ENCODE measurements around the gene RRP12. TPM values are rescaled to one million over a fixed set of nuclear protein-coding genes. Genes with fewer than 3 reads are reported as not detected.

The RRP12 gene
- total RNA-seq, 1 donor from 2014 or later = 15.1 TPM

GRCh38 chr10:97373456-97373855 lies 27.7 kb downstream of the RRP12 start:
- H3K9ac ChIP-seq (ENCODE audit: low read depth in 1 of 3, low read length in 3 of 3) = no peak overlapping the region
- H3K9me3 ChIP-seq (ENCODE audit: control insufficient read depth in 3 of 3, low read length in 3 of 3) = no peaks in the 10 kb centered on the region
- H3K27ac ChIP-seq (ENCODE audit: low read depth, low read length) = no peak overlapping the region
- no peaks in the 10 kb centered on the region for H3K27me3 ChIP-seq (ENCODE audit: control insufficient read depth in 3 of 3, insufficient read depth in 3 of 3, low read length in 3 of 3)
- H3K4me3 ChIP-seq (ENCODE audit: low read length in 3 of 3) = no peak overlapping the region
- peaks cover 53 to 72% (median 67%) of the 10 kb centered on the region in 3 donors for H3K36me3 ChIP-seq (ENCODE audit: control insufficient read depth in 3 of 3, insufficient read depth in 3 of 3, low read length in 3 of 3)
- H3K4me1 ChIP-seq (ENCODE audit: control insufficient read depth in 3 of 3, insufficient read depth in 3 of 3, low read length in 3 of 3) = no peaks in the 10 kb centered on the region

- no peak overlapping the region for H3K27ac ChIP-seq (ENCODE audit: low read depth, low read length)
- H3K9me3 ChIP-seq (ENCODE audit: control insufficient read depth in 3 of 3, low read length in 3 of 3) = no peaks in the 10 kb centered on the region
- peaks cover 47 to 65% (median 61%) of the 10 kb centered on the region in 3 donors for H3K36me3 ChIP-seq (ENCODE audit: control insufficient read depth in 3 of 3, insufficient read depth in 3 of 3, low read length in 3 of 3)
- H3K4me3 ChIP-seq (ENCODE audit: low read length in 3 of 3) = no peak overlapping the region
- peaks cover 0 to 3% (median 3%) of the 10 kb centered on the region in 3 donors for H3K4me1 ChIP-seq (ENCODE audit: control insufficient read depth in 3 of 3, insufficient read depth in 3 of 3, low read length in 3 of 3)
- H3K9ac ChIP-seq (ENCODE audit: low read depth in 1 of 3, low read length in 3 of 3) = no peak overlapping the region
- no peaks in the 10 kb centered on the region for H3K27me3 ChIP-seq (ENCODE audit: control insufficient read depth in 3 of 3, insufficient read depth in 3 of 3, low read length in 3 of 3)
Measured at GRCh38 chr10:97372233-97372875, 28.8 kb downstream of the RRP12 start.

DNA sequence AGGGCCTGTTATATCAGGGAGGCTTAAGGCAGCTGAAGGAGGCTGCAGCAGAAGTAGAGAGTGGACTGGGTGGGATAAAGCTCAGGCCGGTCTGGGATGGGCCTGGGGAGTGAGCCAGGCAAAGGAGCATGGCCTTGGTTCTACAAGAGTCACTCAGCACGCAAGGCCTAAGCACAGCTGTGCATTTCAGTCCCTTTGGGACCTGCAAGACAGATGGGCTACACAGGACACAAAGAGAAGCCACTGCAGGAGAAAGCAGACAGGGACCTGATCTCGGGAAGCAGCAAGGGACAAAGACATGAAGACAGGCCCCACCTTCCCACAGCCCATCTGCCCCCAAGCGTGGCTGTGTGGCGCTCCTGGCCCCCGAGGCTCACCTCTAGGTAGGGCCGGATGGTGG lies 29.4 kb downstream of the RRP12 start:
- no peak overlapping the region for H3K9ac ChIP-seq (ENCODE audit: low read depth in 1 of 3, low read length in 3 of 3)
- peaks cover 6 to 10% (median 8%) of the 10 kb centered on the region in 3 donors for H3K4me1 ChIP-seq (ENCODE audit: control insufficient read depth in 3 of 3, insufficient read depth in 3 of 3, low read length in 3 of 3)
- no peaks in the 10 kb centered on the region for H3K27me3 ChIP-seq (ENCODE audit: control insufficient read depth in 3 of 3, insufficient read depth in 3 of 3, low read length in 3 of 3)
- no peak overlapping the region for H3K4me3 ChIP-seq (ENCODE audit: low read length in 3 of 3)
- H3K27ac ChIP-seq (ENCODE audit: low read depth, low read length) = no peak overlapping the region
- H3K36me3 ChIP-seq (ENCODE audit: control insufficient read depth in 3 of 3, insufficient read depth in 3 of 3, low read length in 3 of 3) = peaks cover 53 to 70% (median 59%) of the 10 kb centered on the region in 3 donors
- H3K9me3 ChIP-seq (ENCODE audit: control insufficient read depth in 3 of 3, low read length in 3 of 3) = no peaks in the 10 kb centered on the region

- no peaks in the 10 kb centered on the region for H3K9me3 ChIP-seq (ENCODE audit: control insufficient read depth in 3 of 3, low read length in 3 of 3)
- peak overlapping the region in 1 of 3 donors; percentile 47 for H3K9ac ChIP-seq (ENCODE audit: low read depth in 1 of 3, low read length in 3 of 3)
- peak overlapping the region; percentile 51 for H3K27ac ChIP-seq (ENCODE audit: low read depth, low read length)
- no peak overlapping the region for H3K4me3 ChIP-seq (ENCODE audit: low read length in 3 of 3)
- peaks cover 51 to 76% (median 58%) of the 10 kb centered on the region in 3 donors for H3K36me3 ChIP-seq (ENCODE audit: control insufficient read depth in 3 of 3, insufficient read depth in 3 of 3, low read length in 3 of 3)
- H3K4me1 ChIP-seq (ENCODE audit: control insufficient read depth in 3 of 3, insufficient read depth in 3 of 3, low read length in 3 of 3) = peaks cover 13 to 34% (median 15%) of the 10 kb centered on the region in 3 donors
- H3K27me3 ChIP-seq (ENCODE audit: control insufficient read depth in 3 of 3, insufficient read depth in 3 of 3, low read length in 3 of 3) = no peaks in the 10 kb centered on the region
Measured at GRCh38 chr10:97367126-97367649, 34.0 kb downstream of the RRP12 start.

- H3K9me3 ChIP-seq (ENCODE audit: control insufficient read depth in 3 of 3, low read length in 3 of 3) = no peaks in the 10 kb centered on the region
- H3K4me3 ChIP-seq (ENCODE audit: low read length in 3 of 3) = no peak overlapping the region
- peak overlapping the region; percentile 51 for H3K27ac ChIP-seq (ENCODE audit: low read depth, low read length)
- H3K4me1 ChIP-seq (ENCODE audit: control insufficient read depth in 3 of 3, insufficient read depth in 3 of 3, low read length in 3 of 3) = peaks cover 13 to 34% (median 16%) of the 10 kb centered on the region in 3 donors
- no peaks in the 10 kb centered on the region for H3K27me3 ChIP-seq (ENCODE audit: control insufficient read depth in 3 of 3, insufficient read depth in 3 of 3, low read length in 3 of 3)
- peak overlapping the region in 1 of 3 donors; percentile 47 for H3K9ac ChIP-seq (ENCODE audit: low read depth in 1 of 3, low read length in 3 of 3)
- H3K36me3 ChIP-seq (ENCODE audit: control insufficient read depth in 3 of 3, insufficient read depth in 3 of 3, low read length in 3 of 3) = peaks cover 45 to 70% (median 52%) of the 10 kb centered on the region in 3 donors
Measured at GRCh38 chr10:97366572-97366971, 34.6 kb downstream of the RRP12 start.

- no peak overlapping the region for H3K9ac ChIP-seq (ENCODE audit: low read depth in 1 of 3, low read length in 3 of 3)
- H3K4me3 ChIP-seq (ENCODE audit: low read length in 3 of 3) = no peak overlapping the region
- H3K4me1 ChIP-seq (ENCODE audit: control insufficient read depth in 3 of 3, insufficient read depth in 3 of 3, low read length in 3 of 3) = peaks cover 13 to 34% (median 19%) of the 10 kb centered on the region in 3 donors
- peaks cover 38 to 70% (median 47%) of the 10 kb centered on the region in 3 donors for H3K36me3 ChIP-seq (ENCODE audit: control insufficient read depth in 3 of 3, insufficient read depth in 3 of 3, low read length in 3 of 3)
- H3K27ac ChIP-seq (ENCODE audit: low read depth, low read length) = peak overlapping the region; percentile 51
- H3K9me3 ChIP-seq (ENCODE audit: control insufficient read depth in 3 of 3, low read length in 3 of 3) = no peaks in the 10 kb centered on the region
- no peaks in the 10 kb centered on the region for H3K27me3 ChIP-seq (ENCODE audit: control insufficient read depth in 3 of 3, insufficient read depth in 3 of 3, low read length in 3 of 3)
Measured at GRCh38 chr10:97365761-97366351, 35.3 kb downstream of the RRP12 start.

DNA sequence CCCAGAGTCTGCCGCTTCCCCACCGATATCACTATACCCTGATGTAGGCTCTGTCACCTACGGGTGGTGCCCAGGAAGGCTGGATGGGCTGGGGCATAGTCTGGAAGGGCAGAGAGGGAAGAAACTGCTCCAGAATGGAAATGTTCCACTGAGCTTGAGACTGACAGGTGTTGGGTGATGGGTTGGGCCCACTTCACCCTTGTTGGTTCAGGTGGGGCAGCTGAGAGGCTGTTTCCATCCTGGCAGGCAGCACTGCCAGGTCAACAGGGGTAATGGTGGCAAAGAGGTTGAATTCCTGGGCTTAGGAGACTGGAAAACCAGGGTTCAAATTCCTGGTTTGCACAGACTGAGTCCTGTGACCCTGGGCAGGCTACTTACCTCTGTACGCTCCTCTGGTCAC lies 38.1 kb downstream of the RRP12 start:
- H3K9ac ChIP-seq (ENCODE audit: low read depth in 1 of 3, low read length in 3 of 3) = no peak overlapping the region
- H3K4me3 ChIP-seq (ENCODE audit: low read length in 3 of 3) = no peak overlapping the region
- peaks cover 13 to 34% (median 19%) of the 10 kb centered on the region in 3 donors for H3K4me1 ChIP-seq (ENCODE audit: control insufficient read depth in 3 of 3, insufficient read depth in 3 of 3, low read length in 3 of 3)
- H3K27ac ChIP-seq (ENCODE audit: low read depth, low read length) = peak overlapping the region; percentile 1
- H3K9me3 ChIP-seq (ENCODE audit: control insufficient read depth in 3 of 3, low read length in 3 of 3) = no peaks in the 10 kb centered on the region
- H3K36me3 ChIP-seq (ENCODE audit: control insufficient read depth in 3 of 3, insufficient read depth in 3 of 3, low read length in 3 of 3) = peaks cover 34 to 70% (median 50%) of the 10 kb centered on the region in 3 donors
- H3K27me3 ChIP-seq (ENCODE audit: control insufficient read depth in 3 of 3, insufficient read depth in 3 of 3, low read length in 3 of 3) = no peaks in the 10 kb centered on the region

GRCh38 chr10:97362310-97363033 lies 38.7 kb downstream of the RRP12 start:
- Histone ChIP-seq H3K27me3 (ENCODE audit: control insufficient read depth in 3 of 3, insufficient read depth in 3 of 3, low read length in 3 of 3) (no peaks in the 10 kb centered on the region), H3K4me3 (ENCODE audit: low read length in 3 of 3) (no peak overlapping the region), H3K4me1 (ENCODE audit: control insufficient read depth in 3 of 3, insufficient read depth in 3 of 3, low read length in 3 of 3) (peaks cover 11 to 32% (median 19%) of the 10 kb centered on the region in 3 donors), H3K9ac (ENCODE audit: low read depth in 1 of 3, low read length in 3 of 3) (no peak overlapping the region), H3K27ac (ENCODE audit: low read depth, low read length) (peak overlapping the region; percentile 1), H3K36me3 (ENCODE audit: control insufficient read depth in 3 of 3, insufficient read depth in 3 of 3, low read length in 3 of 3) (peaks cover 34 to 70% (median 51%) of the 10 kb centered on the region in 3 donors), H3K9me3 (ENCODE audit: control insufficient read depth in 3 of 3, low read length in 3 of 3) (no peaks in the 10 kb centered on the region)

DNA sequence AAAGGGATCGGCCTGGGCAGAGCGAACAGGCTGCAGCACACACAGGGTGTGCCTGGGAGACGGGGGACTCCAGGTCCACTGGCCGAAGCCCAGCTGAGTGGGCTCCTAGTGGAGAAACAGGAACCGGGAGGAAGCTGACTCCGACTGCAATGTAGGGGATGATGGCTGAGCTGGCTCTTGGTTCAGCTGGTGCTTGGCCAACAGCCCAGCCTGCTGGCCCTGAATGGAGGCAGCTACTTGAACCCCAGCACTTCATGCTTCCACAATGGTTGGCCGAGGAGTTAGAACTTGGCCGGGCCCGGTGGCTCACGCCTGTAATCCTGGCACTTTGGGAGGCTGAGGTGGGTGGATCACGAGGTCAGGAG lies 39.6 kb downstream of the RRP12 start:
- H3K9me3 ChIP-seq (ENCODE audit: control insufficient read depth in 3 of 3, low read length in 3 of 3) = no peaks in the 10 kb centered on the region
- no peak overlapping the region for H3K27ac ChIP-seq (ENCODE audit: low read depth, low read length)
- peaks cover 5 to 29% (median 15%) of the 10 kb centered on the region in 3 donors for H3K4me1 ChIP-seq (ENCODE audit: control insufficient read depth in 3 of 3, insufficient read depth in 3 of 3, low read length in 3 of 3)
- H3K9ac ChIP-seq (ENCODE audit: low read depth in 1 of 3, low read length in 3 of 3) = no peak overlapping the region
- no peaks in the 10 kb centered on the region for H3K27me3 ChIP-seq (ENCODE audit: control insufficient read depth in 3 of 3, insufficient read depth in 3 of 3, low read length in 3 of 3)
- H3K36me3 ChIP-seq (ENCODE audit: control insufficient read depth in 3 of 3, insufficient read depth in 3 of 3, low read length in 3 of 3) = peaks cover 28 to 69% (median 52%) of the 10 kb centered on the region in 3 donors
- no peak overlapping the region for H3K4me3 ChIP-seq (ENCODE audit: low read length in 3 of 3)
